Spleen (tissue), 11 donors: ENCODE measurements around the gene NATD1. TPM values are rescaled to one million over a fixed set of nuclear protein-coding genes. Genes with fewer than 3 reads are reported as not detected.

ENCODE experiments used
- DNase-seq: peaks from one replicate; pipeline ENCODE4 v3.0.0-alpha.2; 2020
- H3K27ac ChIP-seq, 8 donors: fragments of 200-600 bp; sonication (generic) in 7 of 8; 1 replicate in 4 of 8; 2 replicates in 4 of 8; pipeline versions ENCODE4 v1.5.0 to v1.8.0; 2016 to 2021; ENCODE audit warnings: inconsistent platforms in 4 of 8, mild to moderate bottlenecking in 4 of 8, moderate library complexity in 1 of 8
- H3K27me3 ChIP-seq, 7 donors: fragments of 200-600 bp; sonication (generic) in 6 of 7; replicated peaks in 1 of 7; 1 replicate in 4 of 7; 2 replicates in 3 of 7; pipeline versions ENCODE4 v1.5.0 to v1.8.0; 2016 to 2021; ENCODE audit warnings: inconsistent platforms in 3 of 7, mild to moderate bottlenecking in 1 of 7
- H3K36me3 ChIP-seq, 6 donors: fragments of 200-600 bp; sonication (generic) in 5 of 6; 1 replicate in 4 of 6; 2 replicates in 2 of 6; pipeline versions ENCODE4 v1.5.0 to v1.8.0; 2016 to 2021; ENCODE audit warnings: inconsistent platforms in 2 of 6
- H3K4me1 ChIP-seq, 6 donors: fragments of 200-600 bp; sonication (generic) in 5 of 6; 1 replicate in 3 of 6; 2 replicates in 3 of 6; pipeline versions ENCODE4 v1.5.0 to v1.8.0; 2016 to 2021; ENCODE audit warnings: inconsistent platforms in 3 of 6
- H3K4me3 ChIP-seq, 8 donors: fragments of 200-600 bp; sonication (generic) in 7 of 8; 1 replicate in 4 of 8; 2 replicates in 4 of 8; pipeline versions ENCODE4 v1.5.0 to v1.8.0; 2016 to 2021; ENCODE audit warnings: inconsistent platforms in 4 of 8, mild to moderate bottlenecking in 4 of 8, moderate library complexity in 2 of 8
- H3K9me3 ChIP-seq, 8 donors: fragments of 200-600 bp; sonication (generic) in 7 of 8; 1 replicate in 4 of 8; 2 replicates in 4 of 8; pipeline versions ENCODE4 v1.5.0 to v1.8.0; 2016 to 2021; ENCODE audit warnings: inconsistent platforms in 4 of 8
- CTCF ChIP-seq, 11 experiments: fragments of 200-600 bp in 7 of 11; fragments of 450-650 bp in 4 of 11; sonication (generic) in 4 of 11; IDR thresholded peaks in 8 of 11; conservative IDR thresholded peaks in 3 of 11; 1 replicate in 7 of 11; 2 replicates in 4 of 11; pipeline versions ENCODE4 v1.4.0 to v1.8.0; 2016 to 2021; ENCODE audit warnings: antibody characterized with exemption in 11 of 11, inconsistent platforms in 4 of 11, mild to moderate bottlenecking in 1 of 11
- POLR2A ChIP-seq, 3 donors: fragments of 450-650 bp; IDR thresholded peaks; one replicate each; pipeline ENCODE4 v1.5.1; 2017; ENCODE audit warnings: antibody characterized with exemption in 3 of 3, mild to moderate bottlenecking in 1 of 3
- POLR2AphosphoS5 ChIP-seq, 3 donors: sonication (generic); formaldehyde crosslinking; IDR thresholded peaks; one replicate each; pipeline ENCODE4 v1.5.1; 2017; ENCODE audit warnings: antibody characterized with exemption in 3 of 3
- whole genome bisulfite sequencing, 5 donors: extraction: QIAGEN DNeasy Blood & Tissue Kit in 3 of 5; methylation state at CpG; one replicate each; pipeline versions ENCODE4 v1.1.5 to v1.1.7; 2013 to 2018; 5-methylcytosine and 5-hydroxymethylcytosine counted together
- intact Hi-C: fragments of 100-400 bp; cut with DNase I; formaldehyde crosslinking; loops from one replicate; pipeline ENCODE4 v1.15.0; 2023; ENCODE audit warnings: low total_unique reads
- polyA plus RNA-seq, 3 donors: library from polyadenylated mRNA; stranded (reverse); fragments of 200-250 nt; gene quantifications; one replicate each; pipeline ENCODE4 v1.2.1, GENCODE V29; 2013
- total RNA-seq, 7 donors: library from RNA; depleted of rRNA in 3 of 7; stranded (reverse); fragments of >200 nt in 3 of 7; fragmentation: NEBNext Ultra II Directional in 4 of 7; extraction: Animal tissue kit (Norgen Biotek cat#: 25700) in 4 of 7; gene quantifications; one replicate each; pipeline versions ENCODE4 v1.1.0 to v1.2.1, GENCODE V29; 2016 to 2021
- donor health status: healthy with polysubstance abuse.
- donor health status: DM: no; HTN: no; CAD: no; lungs with moderate emphysema.
- donor health status: DM: no; HTN: no; CAD: no.
- donor health status: Bipolar disorder and iron deficiency.
- donor health status: healthy.
- donor health status: DM: no; HTN: no; CAD: no.
- donor health status: DM: yes; HTN: yes; CAD: no.

The NATD1 gene
- total and polyA plus RNA-seq, 10 donors: 1.3 to 31.0 (median 12.6) TPM

- no peaks in the 10 kb centered on the region for H3K36me3 ChIP-seq
- no peaks in the 10 kb centered on the region for H3K27me3 ChIP-seq
- H3K4me3 ChIP-seq: no peak overlapping the region
- intact Hi-C loops: no loop called here
- WGBS, 5 donors: 80 to 90% (median 83%) methylated on average over 6 of the region's 6 CpGs
- no peaks in the 10 kb centered on the region for H3K9me3 ChIP-seq
- peak overlapping the region in 6 of 8 donors; percentile 66 to 90 (median 84) for H3K27ac ChIP-seq
- no peak for DNase-seq
- TF ChIP-seq POLR2A (IDR thresholded peaks at IDR 0.05): no peak
- peaks cover 15 to 95% (median 62%) of the 10 kb centered on the region in 6 donors for H3K4me1 ChIP-seq
These were observed 26.4 kb upstream of the NATD1 start for GRCh38 chr17:21279582-21279981.

DNA sequence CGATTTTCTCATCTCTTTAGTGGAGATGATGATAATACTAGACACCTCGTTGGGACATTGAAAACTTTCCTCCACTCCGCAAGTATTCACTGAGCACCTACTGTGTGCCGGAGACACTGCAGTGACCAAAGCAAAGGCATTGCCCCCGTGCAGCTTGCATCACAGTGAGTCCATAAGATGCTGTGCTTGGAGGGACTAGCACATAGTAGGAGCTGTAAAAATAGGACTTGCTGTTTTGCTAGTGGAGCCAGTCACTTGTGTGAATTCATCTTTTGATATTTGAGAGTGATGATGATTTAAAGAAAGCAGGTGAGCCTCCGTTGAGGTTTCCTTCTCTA, 26.0 kb upstream of the NATD1 start:
- DNase-seq: no peak
- H3K9me3 ChIP-seq: no peaks in the 10 kb centered on the region
- peaks cover 15 to 96% (median 63%) of the 10 kb centered on the region in 6 donors for H3K4me1 ChIP-seq
- 72 to 84% (median 77%) methylated on average over 6 of the region's 6 CpGs for WGBS, 5 donors
- intact Hi-C loops: no loop called here
- no peaks in the 10 kb centered on the region for H3K27me3 ChIP-seq
- peak overlapping the region in 1 of 8 donors; percentile 38 for H3K4me3 ChIP-seq
- TF ChIP-seq POLR2A (IDR thresholded peaks at IDR 0.05) (no peak), POLR2AphosphoS5 (IDR thresholded peaks at IDR 0.05) (no peak), CTCF (IDR thresholded peaks at IDR 0.05 in 8 of 11, conservative IDR thresholded peaks at IDR 0.05 in 3 of 11) (no peak)
- no peaks in the 10 kb centered on the region for H3K36me3 ChIP-seq
- H3K27ac ChIP-seq: peak overlapping the region in 7 of 8 donors; percentile 54 to 90 (median 84)

DNA sequence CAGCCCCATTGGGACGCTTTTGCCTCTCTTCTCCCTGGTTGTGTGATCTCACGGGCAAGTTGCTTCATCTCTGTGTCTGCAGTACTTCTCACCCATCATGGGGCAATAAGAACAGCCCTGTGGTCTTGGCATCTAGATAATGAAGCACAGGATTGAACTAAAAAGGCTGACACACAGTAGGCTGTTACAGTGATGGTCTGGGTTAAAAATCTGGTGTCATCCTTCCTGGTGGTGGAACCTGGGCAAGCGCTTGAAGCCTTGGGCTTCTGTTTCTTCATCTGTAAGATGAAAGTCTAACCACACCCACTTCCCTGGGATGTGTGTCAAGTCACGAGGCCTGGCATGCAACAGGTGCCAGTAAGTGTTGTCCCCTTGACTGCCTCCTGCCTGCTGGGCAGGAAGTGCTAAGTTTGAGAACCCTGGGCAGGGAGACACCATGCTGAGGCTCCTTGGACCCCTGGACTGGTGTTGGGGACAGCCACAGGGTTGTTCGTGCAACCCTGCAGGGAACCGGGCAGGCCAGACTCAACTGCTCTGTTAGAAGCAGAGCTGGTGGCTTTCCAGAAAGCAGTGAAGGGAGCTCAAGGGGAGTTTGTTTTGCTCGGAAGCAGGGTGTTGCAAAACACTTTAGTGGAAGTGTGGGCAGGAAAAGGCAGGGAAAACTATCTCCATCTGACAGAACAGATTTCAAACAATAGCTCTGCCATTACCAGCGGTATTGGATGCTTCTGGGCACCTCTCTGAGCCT, 25.4 kb upstream of the NATD1 start:
- H3K4me3 ChIP-seq: peak overlapping the region in 1 of 8 donors; percentile 38
- 37 to 65% (median 46%) methylated on average over 6 to 8 of the region's 8 CpGs for WGBS, 5 donors
- intact Hi-C loops: no loop called here
- DNase-seq: peak; percentile 87
- peaks cover 12 to 91% (median 58%) of the 10 kb centered on the region in 6 donors for H3K4me1 ChIP-seq
- peak overlapping the region in 7 of 8 donors; percentile 54 to 90 (median 84) for H3K27ac ChIP-seq
- no peaks in the 10 kb centered on the region for H3K27me3 ChIP-seq
- no peaks in the 10 kb centered on the region for H3K36me3 ChIP-seq
- TF ChIP-seq POLR2A (IDR thresholded peaks at IDR 0.05) (no peak), CTCF (IDR thresholded peaks at IDR 0.05 in 8 of 11, conservative IDR thresholded peaks at IDR 0.05 in 3 of 11) (peak in 4 of 11 experiments; percentile 22 to 44 (median 36)), POLR2AphosphoS5 (IDR thresholded peaks at IDR 0.05) (peak; percentile 46 to 61 (median 53))
- no peaks in the 10 kb centered on the region for H3K9me3 ChIP-seq

DNA sequence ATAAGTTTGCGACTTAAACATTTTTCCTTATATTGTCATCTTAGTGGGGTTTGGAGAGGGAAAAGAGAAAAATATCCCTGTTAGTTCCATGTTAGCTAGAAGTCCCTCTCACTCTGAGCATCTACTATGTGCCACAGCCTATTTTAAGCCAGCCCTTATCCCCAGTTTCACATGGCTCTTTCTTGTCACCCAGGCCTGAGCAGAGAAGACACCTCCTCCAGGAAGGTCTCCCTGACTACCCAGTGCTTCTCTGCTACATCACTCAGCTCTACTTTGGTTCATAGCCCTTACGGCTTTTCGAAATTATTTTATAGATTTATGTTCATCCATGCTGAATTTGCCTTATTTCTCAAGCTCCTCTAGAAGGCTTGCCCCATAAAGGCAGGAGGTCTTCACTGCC, 24.1 kb upstream of the NATD1 start:
- no peaks in the 10 kb centered on the region for H3K27me3 ChIP-seq
- intact Hi-C loops: no loop called here
- WGBS, 5 donors: 95 to 99% (median 97%) methylated on average over 3 of the region's 3 CpGs
- no peaks in the 10 kb centered on the region for H3K9me3 ChIP-seq
- no peak overlapping the region for H3K4me3 ChIP-seq
- H3K36me3 ChIP-seq: no peaks in the 10 kb centered on the region
- DNase-seq: no peak
- H3K27ac ChIP-seq: peak overlapping the region in 5 of 8 donors; percentile 66 to 90 (median 85)
- TF ChIP-seq POLR2AphosphoS5 (IDR thresholded peaks at IDR 0.05) (no peak), CTCF (IDR thresholded peaks at IDR 0.05 in 8 of 11, conservative IDR thresholded peaks at IDR 0.05 in 3 of 11) (no peak), POLR2A (IDR thresholded peaks at IDR 0.05) (no peak)
- H3K4me1 ChIP-seq: peaks cover 12 to 78% (median 51%) of the 10 kb centered on the region in 6 donors
